Spleen (tissue), 11 donors: Measurements from ENCODE around the gene TSPAN9. TPM values are rescaled to one million over a fixed set of nuclear protein-coding genes. Genes with fewer than 3 reads are reported as not detected.

Source experiments
- DNase-seq: peaks from one replicate; pipeline ENCODE4 v3.0.0-alpha.2; 2020
- H3K27ac ChIP-seq, 8 donors: fragments of 200-600 bp; sonication (generic) in 7 of 8; 1 replicate in 4 of 8; 2 replicates in 4 of 8; pipeline versions ENCODE4 v1.5.0 to v1.8.0; 2016 to 2021; ENCODE audit warnings: inconsistent platforms in 4 of 8, mild to moderate bottlenecking in 4 of 8, moderate library complexity in 1 of 8
- H3K27me3 ChIP-seq, 7 donors: fragments of 200-600 bp; sonication (generic) in 6 of 7; replicated peaks in 1 of 7; 1 replicate in 4 of 7; 2 replicates in 3 of 7; pipeline versions ENCODE4 v1.5.0 to v1.8.0; 2016 to 2021; ENCODE audit warnings: inconsistent platforms in 3 of 7, mild to moderate bottlenecking in 1 of 7
- H3K36me3 ChIP-seq, 6 donors: fragments of 200-600 bp; sonication (generic) in 5 of 6; 1 replicate in 4 of 6; 2 replicates in 2 of 6; pipeline versions ENCODE4 v1.5.0 to v1.8.0; 2016 to 2021; ENCODE audit warnings: inconsistent platforms in 2 of 6
- H3K4me1 ChIP-seq, 6 donors: fragments of 200-600 bp; sonication (generic) in 5 of 6; 1 replicate in 3 of 6; 2 replicates in 3 of 6; pipeline versions ENCODE4 v1.5.0 to v1.8.0; 2016 to 2021; ENCODE audit warnings: inconsistent platforms in 3 of 6
- H3K4me3 ChIP-seq, 8 donors: fragments of 200-600 bp; sonication (generic) in 7 of 8; 1 replicate in 4 of 8; 2 replicates in 4 of 8; pipeline versions ENCODE4 v1.5.0 to v1.8.0; 2016 to 2021; ENCODE audit warnings: inconsistent platforms in 4 of 8, mild to moderate bottlenecking in 4 of 8, moderate library complexity in 2 of 8
- H3K9me3 ChIP-seq, 8 donors: fragments of 200-600 bp; sonication (generic) in 7 of 8; 1 replicate in 4 of 8; 2 replicates in 4 of 8; pipeline versions ENCODE4 v1.5.0 to v1.8.0; 2016 to 2021; ENCODE audit warnings: inconsistent platforms in 4 of 8
- CTCF ChIP-seq, 11 experiments: fragments of 200-600 bp in 7 of 11; fragments of 450-650 bp in 4 of 11; sonication (generic) in 4 of 11; IDR thresholded peaks in 8 of 11; conservative IDR thresholded peaks in 3 of 11; 1 replicate in 7 of 11; 2 replicates in 4 of 11; pipeline versions ENCODE4 v1.4.0 to v1.8.0; 2016 to 2021; ENCODE audit warnings: antibody characterized with exemption in 11 of 11, inconsistent platforms in 4 of 11, mild to moderate bottlenecking in 1 of 11
- POLR2A ChIP-seq, 3 donors: fragments of 450-650 bp; IDR thresholded peaks; one replicate each; pipeline ENCODE4 v1.5.1; 2017; ENCODE audit warnings: antibody characterized with exemption in 3 of 3, mild to moderate bottlenecking in 1 of 3
- POLR2AphosphoS5 ChIP-seq, 3 donors: sonication (generic); formaldehyde crosslinking; IDR thresholded peaks; one replicate each; pipeline ENCODE4 v1.5.1; 2017; ENCODE audit warnings: antibody characterized with exemption in 3 of 3
- WGBS, 5 donors: extraction: QIAGEN DNeasy Blood & Tissue Kit in 3 of 5; methylation state at CpG; one replicate each; pipeline versions ENCODE4 v1.1.5 to v1.1.7; 2013 to 2018; 5-methylcytosine and 5-hydroxymethylcytosine counted together
- intact Hi-C: fragments of 100-400 bp; cut with DNase I; formaldehyde crosslinking; loops from one replicate; pipeline ENCODE4 v1.15.0; 2023; ENCODE audit warnings: low total_unique reads
- polyA plus RNA-seq, 3 donors: library from polyadenylated mRNA; stranded (reverse); fragments of 200-250 nt; gene quantifications; one replicate each; pipeline ENCODE4 v1.2.1, GENCODE V29; 2013
- total RNA-seq, 7 donors: library from RNA; depleted of rRNA in 3 of 7; stranded (reverse); fragments of >200 nt in 3 of 7; fragmentation: NEBNext Ultra II Directional in 4 of 7; extraction: Animal tissue kit (Norgen Biotek cat#: 25700) in 4 of 7; gene quantifications; one replicate each; pipeline versions ENCODE4 v1.1.0 to v1.2.1, GENCODE V29; 2016 to 2021
- donor health status: healthy with polysubstance abuse.
- donor health status: DM: no; HTN: no; CAD: no; lungs with moderate emphysema.
- donor health status: DM: no; HTN: no; CAD: no.
- donor health status: Bipolar disorder and iron deficiency.
- donor health status: healthy.
- donor health status: DM: no; HTN: no; CAD: no.
- donor health status: DM: yes; HTN: yes; CAD: no.

Gene TSPAN9
- total and polyA plus RNA-seq, 10 donors = 3.6 to 51.1 (median 32.4) TPM

- Histone ChIP-seq H3K4me1 (peaks cover 0 to 43% (median 18%) of the 10 kb centered on the region in 6 donors), H3K27ac (no peak overlapping the region), H3K9me3 (no peaks in the 10 kb centered on the region), H3K27me3 (peaks cover 0 to 5% (median 0%) of the 10 kb centered on the region in 7 donors), H3K36me3 (no peaks in the 10 kb centered on the region), H3K4me3 (no peak overlapping the region)
- intact Hi-C loops = no loop called here
- TF ChIP-seq POLR2A (IDR thresholded peaks at IDR 0.05) (no peak), POLR2AphosphoS5 (IDR thresholded peaks at IDR 0.05) (no peak), CTCF (IDR thresholded peaks at IDR 0.05 in 8 of 11, conservative IDR thresholded peaks at IDR 0.05 in 3 of 11) (no peak)
- WGBS, 5 donors = 66 to 76% (median 72%) methylated on average over 5 to 6 of the region's 6 CpGs
- no peak for DNase-seq
These were observed 109.5 kb downstream of the TSPAN9 start for GRCh38 chr12:3186546-3187215.

GRCh38 chr12:3187846-3188770, 110.9 kb downstream of the TSPAN9 start:
- WGBS, 5 donors = 75 to 86% (median 78%) methylated on average over 15 to 17 of the region's 17 CpGs
- DNase-seq = no peak

GRCh38 chr12:3189282-3189681, 112.1 kb downstream of the TSPAN9 start:
- WGBS, 5 donors = 25 to 66% (median 53%) methylated on average over 2 of the region's 2 CpGs
- no peaks in the 10 kb centered on the region for H3K36me3 ChIP-seq
- H3K4me1 ChIP-seq = peaks cover 0 to 51% (median 18%) of the 10 kb centered on the region in 6 donors
- intact Hi-C loops = no loop called here
- H3K27me3 ChIP-seq = peaks cover 0 to 5% (median 0%) of the 10 kb centered on the region in 7 donors
- H3K27ac ChIP-seq = no peak overlapping the region
- no peaks in the 10 kb centered on the region for H3K9me3 ChIP-seq
- no peak for DNase-seq
- H3K4me3 ChIP-seq = no peak overlapping the region
- TF ChIP-seq POLR2AphosphoS5 (IDR thresholded peaks at IDR 0.05) = no peak
- no peak for TF ChIP-seq POLR2A (IDR thresholded peaks at IDR 0.05)
- no peak for TF ChIP-seq CTCF (IDR thresholded peaks at IDR 0.05 in 8 of 11, conservative IDR thresholded peaks at IDR 0.05 in 3 of 11)

More at GRCh38 chr12:3187846-3188770, 110.9 kb downstream of the TSPAN9 start:
- peaks cover 0 to 5% (median 0%) of the 10 kb centered on the region in 7 donors for H3K27me3 ChIP-seq
- H3K9me3 ChIP-seq = no peaks in the 10 kb centered on the region
- no peak overlapping the region for H3K4me3 ChIP-seq
- TF ChIP-seq POLR2AphosphoS5 (IDR thresholded peaks at IDR 0.05) (peak in 1 of 3 donors; percentile 32), POLR2A (IDR thresholded peaks at IDR 0.05) (no peak), CTCF (IDR thresholded peaks at IDR 0.05 in 8 of 11, conservative IDR thresholded peaks at IDR 0.05 in 3 of 11) (no peak)
- intact Hi-C loops = no loop called here
- H3K27ac ChIP-seq = no peak overlapping the region
- H3K36me3 ChIP-seq = no peaks in the 10 kb centered on the region
- H3K4me1 ChIP-seq = peaks cover 0 to 43% (median 18%) of the 10 kb centered on the region in 6 donors

GRCh38 chr12:3190101-3190500, 112.9 kb downstream of the TSPAN9 start:
- intact Hi-C loops = no loop called here
- TF ChIP-seq POLR2AphosphoS5 (IDR thresholded peaks at IDR 0.05) (no peak), CTCF (IDR thresholded peaks at IDR 0.05 in 8 of 11, conservative IDR thresholded peaks at IDR 0.05 in 3 of 11) (no peak), POLR2A (IDR thresholded peaks at IDR 0.05) (no peak)
- WGBS, 5 donors = 24 to 50% (median 30%) methylated on average over 9 of the region's 9 CpGs

More at GRCh38 chr12:3190101-3190500, 112.9 kb downstream of the TSPAN9 start:
- no peak overlapping the region for H3K4me3 ChIP-seq
- DNase-seq = no peak
- H3K27ac ChIP-seq = no peak overlapping the region
- no peaks in the 10 kb centered on the region for H3K36me3 ChIP-seq
- H3K9me3 ChIP-seq = no peaks in the 10 kb centered on the region
- H3K27me3 ChIP-seq = peaks cover 0 to 5% (median 0%) of the 10 kb centered on the region in 7 donors
- H3K4me1 ChIP-seq = peaks cover 0 to 47% (median 18%) of the 10 kb centered on the region in 6 donors
